Stimulated activated CD8-positive, alpha-beta memory T cell treated with anti-CD3 and anti-CD28 coated beads, Interleukin-12 subunit alpha, Interleukin-12 subunit beta, amount 100 ng/mL, for 4 hours (primary cell): ENCODE results near the gene MVD.
"Not testable (repeated sequence)": the region's sequence is repeated elsewhere in the genome, so short reads cannot be mapped to it uniquely, and the experiment has no call there.

Experiments used
- DNase-seq: peaks from one replicate; pipeline ENCODE4 v3.0.0-alpha.2; 2020; ENCODE audit warnings: low read depth

The MVD gene

DNA sequence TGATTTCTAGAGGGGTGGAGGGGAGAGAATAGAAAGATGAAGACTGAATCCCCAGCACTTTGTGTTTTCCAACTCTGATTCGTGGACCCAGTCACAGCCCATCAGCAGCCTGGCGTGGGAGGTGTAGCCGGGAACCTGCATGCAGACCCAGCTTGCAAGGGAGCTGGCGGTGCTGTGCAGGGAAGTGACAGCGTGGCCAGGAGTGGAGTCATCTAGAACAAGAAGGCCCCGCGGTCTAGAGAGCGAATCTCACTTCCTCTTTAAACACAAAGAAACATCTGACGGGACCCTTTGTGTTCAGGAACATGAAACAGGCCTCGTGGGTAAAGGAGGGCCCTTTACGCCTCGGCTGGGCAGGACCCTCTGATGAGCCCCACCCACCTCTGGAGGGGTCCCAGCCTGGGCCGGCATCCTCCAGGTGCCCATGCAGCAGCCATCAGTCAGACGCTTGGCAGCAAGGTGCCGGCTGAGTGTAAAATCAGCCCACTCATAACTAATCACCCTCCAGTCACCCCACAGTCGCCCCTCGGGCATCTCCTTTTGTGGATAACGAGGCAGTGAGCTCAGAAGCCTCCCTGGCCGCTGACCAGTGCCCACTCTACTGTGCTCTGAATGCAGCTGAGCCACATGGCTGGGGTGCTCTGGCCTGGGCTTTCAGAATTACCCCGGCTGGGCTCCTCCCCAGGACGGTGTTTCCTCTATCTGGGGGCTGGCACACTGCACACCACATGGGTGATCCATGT is 19.0 kb upstream of the MVD start:
- no peak for DNase-seq

DNA sequence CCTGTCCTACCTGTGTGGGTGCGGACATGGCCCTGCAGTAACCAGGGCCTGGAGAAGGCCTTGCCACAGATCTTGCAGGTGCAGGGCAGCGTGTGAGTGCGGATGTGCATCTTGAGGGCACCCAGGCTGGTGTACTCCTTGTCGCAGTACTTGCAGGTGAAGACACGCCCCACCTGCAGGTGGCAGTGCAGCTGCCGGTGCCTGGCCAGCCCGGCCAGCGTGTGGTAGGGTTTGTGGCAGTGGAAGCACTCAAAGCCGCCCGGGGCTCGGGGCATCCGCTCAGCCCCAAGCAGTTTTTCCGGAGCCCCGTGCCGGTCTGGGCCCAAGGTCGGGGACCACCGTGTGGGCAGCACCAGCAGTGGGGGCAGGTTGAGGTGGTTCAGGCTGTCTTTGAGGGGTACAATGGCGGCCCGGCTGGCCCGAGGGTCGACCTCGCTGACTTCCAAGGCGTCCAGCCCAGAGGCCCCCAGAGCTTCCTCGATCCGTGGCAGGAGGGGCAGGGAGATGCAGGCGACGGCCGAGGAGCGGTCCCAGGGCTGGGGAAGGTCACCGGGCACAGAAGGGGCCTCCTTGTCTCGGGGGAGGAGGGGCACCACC is 18.3 kb upstream of the MVD start:
- no peak for DNase-seq

DNA sequence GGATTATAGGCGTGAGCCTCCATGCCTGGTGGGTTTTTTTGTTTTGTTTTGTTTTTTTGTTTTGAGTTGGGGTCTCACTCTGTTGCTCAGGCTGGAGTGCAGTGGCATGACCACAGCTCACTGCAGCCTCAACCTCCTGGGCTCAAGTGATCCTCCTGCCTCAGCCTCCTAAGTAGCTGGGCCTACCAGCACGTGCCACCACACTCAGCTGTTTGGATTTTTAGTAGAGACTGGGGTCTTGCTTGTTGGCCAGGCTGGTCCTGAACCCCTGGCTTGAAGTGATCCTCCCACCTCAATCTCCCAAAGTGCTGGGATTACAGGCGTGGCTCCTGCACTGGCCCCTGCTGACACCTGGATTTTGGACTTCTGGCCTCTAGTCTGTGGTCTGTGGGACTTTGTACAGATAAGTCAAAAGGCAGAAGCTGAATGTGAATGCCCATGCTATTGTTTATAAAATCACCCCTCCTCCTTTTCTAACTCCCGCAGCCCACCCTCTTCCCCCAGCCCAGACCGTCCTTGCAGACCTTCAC is 17.7 kb upstream of the MVD start:
- no peak for DNase-seq

DNA sequence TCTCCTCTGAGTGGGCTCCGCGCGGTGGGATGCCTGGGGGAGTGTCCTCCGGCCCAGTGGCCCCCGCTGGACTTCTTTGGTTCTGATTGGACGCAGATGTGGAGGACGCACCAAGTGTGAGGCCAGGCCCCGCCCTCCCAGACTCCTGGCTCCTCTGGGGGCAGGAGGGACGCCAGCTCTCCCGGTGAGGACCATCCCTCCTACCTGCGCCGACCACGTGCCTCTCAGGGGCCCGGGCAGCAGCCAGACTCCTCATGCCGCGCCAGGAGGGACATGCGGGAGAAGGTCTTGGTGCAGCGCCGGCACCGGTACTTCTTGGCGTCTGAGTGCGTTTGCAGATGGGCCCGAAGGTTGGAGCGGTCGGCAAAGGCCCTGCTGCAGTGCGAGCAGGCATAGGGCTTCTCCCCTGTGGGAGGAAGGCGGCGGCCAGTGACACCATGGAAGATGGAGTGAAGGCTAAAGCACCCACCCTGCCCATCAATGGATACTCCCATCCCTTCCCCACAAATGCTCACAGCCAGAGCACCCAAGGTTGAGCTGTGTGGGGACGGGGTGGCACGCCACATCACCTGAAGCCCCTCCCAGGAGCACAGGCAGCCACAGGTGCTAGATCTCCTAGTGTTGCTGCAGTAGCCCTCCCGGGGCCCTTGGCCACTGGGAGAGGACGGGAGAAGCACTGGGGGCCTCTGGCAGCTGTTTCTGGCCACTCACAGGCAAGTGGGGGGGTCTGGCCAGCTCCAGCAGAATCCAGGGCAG is 15.5 kb upstream of the MVD start:
- no peak for DNase-seq

DNA sequence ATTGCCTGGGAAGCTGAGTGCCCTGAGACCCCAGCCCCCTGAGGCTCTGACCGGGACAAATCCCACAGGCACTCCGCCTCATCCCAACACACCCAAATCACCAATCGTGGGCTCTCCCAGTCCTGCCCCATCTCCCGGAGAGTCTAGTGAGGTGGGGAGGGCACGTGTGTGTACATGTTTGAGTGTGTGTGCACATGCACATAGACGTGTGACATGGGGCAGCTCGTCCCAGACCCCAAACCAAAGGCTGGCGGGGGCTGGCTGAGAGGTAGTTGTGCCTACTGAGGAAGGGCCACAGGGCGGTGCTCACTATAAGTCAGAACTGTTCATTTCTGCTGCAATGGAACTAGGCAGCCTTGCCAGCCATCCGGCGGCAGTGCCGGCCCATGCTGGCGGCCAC is 14.8 kb upstream of the MVD start:
- DNase-seq = no peak

DNA sequence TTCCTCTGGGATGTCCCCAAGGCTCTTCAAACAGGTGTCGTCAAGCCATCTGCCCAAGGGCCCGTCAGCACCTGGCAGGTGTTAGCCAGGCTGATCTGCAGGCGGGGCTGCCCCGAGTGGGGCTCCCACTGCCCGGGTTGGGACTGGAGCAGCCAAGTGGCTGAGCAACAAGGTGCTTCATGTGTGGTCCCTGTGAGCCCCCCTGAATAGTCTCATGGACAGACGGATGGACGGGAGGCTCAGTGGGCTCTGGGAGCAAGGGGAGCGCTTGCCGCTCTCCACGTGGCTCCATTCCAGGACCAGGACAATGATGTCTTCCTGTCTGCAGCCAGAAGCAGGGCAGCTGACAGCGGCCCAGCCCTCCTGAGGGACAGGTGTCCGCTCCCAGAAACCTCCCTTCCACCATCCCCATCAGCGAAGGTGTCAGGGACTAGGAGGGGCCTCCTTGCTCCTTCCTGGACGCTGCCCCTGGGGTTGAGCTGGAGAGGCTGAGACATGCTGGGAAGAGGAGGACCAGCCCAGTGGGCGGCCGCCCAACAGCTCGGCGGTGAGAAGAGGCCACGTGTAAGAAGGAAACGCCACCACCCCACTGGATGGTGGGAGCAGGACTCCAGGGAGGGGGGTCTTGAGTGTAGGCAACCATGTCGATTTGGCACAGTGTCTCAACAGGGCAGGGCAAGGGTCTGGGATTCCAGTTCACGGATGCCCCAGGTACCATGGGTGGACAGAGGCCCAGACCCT is 13.8 kb upstream of the MVD start:
- DNase-seq = no peak

DNA sequence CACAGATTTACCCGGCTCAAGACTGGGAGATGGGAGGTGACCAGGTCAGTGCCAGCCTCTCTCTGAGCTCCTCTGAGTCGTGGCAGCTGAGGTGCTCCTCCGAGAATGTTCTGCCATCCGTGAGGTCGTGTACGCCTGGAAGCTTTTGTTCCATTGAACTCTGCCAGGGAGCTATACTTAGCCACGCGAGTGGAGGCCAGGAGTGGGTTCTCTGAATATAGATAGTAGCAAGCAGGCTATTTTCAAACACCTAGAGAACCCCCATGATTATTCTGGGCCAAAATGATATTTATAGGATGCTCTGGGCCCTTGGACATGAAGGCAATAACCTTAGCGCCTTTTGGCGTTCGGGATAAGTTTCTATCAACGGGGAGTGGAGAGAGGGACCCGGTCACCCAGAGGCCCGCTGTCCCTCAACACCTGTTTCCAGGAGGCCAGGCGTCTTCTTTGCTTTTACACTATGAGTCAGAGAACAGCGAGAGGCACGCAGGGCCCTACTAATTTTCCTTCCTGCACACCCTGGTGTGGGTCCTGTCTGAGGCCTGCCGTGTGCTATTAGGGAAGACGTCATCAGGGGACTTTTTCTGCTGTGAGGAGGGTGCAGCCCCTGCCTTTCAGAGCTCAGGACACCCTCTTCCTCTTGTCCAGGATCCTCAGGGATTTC is 11.0 kb upstream of the MVD start:
- no peak for DNase-seq

DNA sequence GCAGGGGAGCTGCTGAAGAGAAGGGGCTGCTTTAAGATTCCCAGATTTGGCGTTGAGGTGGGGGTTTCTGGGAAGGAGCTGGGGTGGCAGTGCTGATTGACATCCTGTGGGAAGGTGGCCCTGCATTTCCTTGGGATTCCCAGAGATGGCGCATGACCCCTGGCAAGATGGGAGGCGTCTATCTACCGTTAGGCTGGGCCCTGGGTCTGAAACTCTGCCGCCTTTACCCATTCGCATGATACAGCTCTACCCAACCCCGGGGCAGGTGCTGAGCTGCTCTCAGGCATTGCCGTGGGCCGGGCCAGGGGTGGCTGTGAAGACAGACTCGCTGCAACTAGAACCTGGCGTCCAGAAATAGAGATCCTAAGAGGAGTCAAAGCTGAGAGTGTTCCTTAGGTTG is 9.9 kb upstream of the MVD start:
- no peak for DNase-seq

DNA sequence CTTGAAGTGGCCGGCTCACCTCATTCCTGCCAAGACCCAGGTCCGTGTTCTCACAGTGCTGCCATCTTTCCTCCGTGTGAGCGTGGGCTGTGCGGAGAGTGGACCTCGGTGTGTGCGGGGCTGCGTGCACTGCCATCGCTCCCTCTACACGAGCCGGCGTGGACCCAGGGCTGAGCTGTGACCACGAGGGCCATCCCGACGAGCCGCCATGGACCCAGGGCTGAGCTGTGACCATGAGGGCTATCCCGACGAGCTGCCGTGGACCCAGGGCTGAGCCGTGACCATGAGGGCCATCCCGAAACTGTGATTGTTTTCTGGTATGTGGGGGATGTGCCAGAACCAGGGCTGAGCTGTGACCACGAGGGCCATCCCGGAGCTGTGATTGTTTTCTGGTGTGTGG is 8.9 kb upstream of the MVD start:
- no peak for DNase-seq

DNA sequence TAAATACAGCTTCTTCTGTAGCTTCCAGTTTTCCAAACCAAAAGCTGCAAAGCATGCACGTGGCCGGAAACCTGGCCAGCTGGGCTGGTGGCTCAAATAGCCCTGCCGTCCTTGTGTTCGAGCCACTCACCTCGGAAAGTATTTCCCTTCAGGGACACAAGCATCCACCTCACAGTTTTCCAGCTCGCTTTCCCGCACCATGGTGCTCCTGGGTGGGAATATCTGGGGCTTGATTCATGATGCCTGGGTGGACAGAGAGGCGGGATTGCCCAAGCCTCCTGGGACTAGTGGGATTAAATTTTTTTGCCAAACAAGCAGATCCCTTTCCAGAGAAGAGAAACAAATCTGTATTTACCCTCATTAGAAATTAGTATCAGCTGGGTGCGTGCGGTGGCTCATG is 7.1 kb upstream of the MVD start:
- DNase-seq = no peak

DNA sequence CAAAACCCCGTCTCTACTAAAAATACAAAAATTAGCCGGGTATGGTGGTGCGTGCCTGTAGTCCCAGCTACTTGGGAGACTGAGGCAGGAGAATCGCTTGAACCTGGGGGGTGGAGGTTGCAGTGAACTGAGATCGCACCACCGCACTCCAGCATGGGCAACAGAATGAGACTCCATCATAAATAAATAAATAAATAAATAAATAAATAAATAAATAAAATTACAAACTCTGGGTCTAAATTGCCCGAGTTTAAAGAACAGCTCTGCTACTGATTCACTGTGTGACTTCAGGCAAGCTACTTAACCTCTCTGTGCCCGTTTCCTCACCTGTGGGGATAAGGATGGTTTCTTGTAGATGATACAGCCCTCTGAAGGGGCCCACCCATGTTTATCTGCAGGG is 6.6 kb upstream of the MVD start:
- not testable (repeated sequence) for DNase-seq

DNA sequence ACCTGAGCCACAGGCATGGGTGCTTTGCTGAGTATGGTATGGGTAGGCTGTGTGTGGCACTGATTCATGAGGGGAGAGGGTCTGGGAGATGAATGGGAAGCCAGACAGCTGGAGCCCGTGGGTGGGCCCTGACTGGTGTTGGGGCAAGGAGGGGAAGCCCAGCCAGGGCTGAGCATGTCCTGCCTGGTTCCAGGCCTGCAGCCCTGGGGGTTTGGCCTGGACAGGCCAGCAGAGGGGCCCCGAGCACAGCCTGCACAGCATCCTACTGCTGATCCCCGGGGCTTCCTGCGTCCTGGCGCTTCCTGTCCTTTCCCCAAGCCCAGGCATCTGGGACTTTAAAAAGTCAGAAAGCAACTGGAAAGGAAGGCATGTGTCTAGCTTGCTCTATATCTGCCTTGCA is 4.6 kb upstream of the MVD start:
- no peak for DNase-seq

DNA sequence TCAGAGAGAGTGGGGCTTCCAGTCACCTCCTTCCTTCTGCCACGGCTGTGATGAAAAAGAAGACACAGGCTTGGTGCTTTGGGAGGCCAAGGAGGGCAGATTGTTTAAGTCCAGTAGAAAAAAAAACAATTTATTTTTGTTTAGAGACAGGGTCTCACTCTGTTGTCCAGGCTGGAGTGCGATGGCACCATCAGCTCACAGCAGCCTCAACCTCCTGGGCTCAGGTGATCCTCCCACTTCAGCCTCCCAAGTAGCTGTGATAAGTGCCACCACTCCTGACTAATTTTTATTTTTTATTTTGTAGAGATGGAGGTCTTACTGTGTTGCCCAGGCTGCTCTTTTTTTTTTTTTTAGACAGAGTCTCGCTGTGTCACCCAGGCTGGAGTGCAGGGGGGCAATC is 2.7 kb upstream of the MVD start:
- no peak for DNase-seq

DNA sequence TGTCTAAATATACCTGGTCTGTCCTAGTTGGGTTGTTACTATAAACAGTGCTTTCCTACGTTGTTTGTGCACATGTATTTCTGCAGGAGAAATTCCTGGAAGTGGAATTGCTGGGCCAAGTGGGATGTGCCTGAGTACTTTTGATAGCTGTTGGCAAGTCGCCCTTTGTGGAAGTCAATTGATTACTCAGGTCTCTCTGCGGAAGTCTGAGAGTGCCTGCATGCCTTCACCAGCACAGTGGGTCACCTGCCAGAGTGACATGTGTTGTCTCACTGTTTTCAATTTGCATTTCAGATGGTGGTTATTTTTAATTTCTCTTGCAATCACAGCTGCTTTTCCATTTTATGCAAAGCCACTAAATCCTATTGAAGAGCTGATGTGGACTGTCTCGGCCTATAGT is 2.3 kb upstream of the MVD start:
- DNase-seq = no peak

DNA sequence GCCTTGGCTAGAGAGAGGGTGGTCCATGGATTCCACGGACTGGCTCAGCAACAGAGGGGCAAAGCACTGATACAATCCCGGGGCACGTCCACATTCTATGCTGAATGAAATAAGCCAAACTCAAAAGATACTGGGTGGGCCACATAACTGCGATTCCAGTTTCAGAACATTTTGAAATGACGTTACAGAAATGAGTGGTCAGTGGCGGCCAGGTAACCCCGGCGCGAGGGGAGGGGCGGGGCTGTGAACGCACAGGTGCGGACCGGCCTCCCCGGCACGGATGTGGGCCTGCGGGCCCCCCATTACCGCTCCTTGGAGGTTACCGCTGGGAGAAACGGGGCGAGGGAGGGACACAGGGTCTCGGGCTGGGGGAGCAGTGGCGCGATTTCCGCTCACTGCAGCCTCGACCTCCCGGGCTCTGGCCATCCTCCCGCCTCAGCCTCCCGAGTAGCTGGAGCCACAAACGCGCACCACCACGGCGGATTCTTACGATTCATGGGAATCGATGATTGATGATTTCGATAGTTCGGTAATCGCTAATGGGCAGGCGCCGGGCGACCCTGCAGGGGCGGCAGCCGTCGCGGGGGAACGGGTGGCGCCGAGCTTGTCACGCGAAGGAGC is 559 bp downstream of the MVD start:
- DNase-seq = no peak

DNA sequence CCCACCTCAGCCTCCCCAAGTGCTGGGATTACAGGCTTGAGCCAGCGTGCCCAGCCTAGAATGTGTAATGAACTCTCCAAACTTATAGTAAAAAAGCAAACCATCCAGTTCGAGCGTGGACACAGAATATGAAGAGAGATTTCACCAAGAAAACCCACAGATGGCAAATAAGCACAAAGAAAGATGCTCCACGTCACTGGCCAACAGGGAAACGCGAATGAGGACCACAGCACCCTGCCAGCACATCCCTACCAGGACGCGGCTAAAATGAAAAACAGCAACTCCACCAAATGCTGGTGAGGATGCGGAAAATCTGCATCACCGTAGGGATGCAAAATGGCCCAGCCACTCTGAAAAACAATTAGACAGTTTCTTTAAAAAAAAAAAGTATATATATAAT is 1.4 kb downstream of the MVD start:
- DNase-seq = no peak

DNA sequence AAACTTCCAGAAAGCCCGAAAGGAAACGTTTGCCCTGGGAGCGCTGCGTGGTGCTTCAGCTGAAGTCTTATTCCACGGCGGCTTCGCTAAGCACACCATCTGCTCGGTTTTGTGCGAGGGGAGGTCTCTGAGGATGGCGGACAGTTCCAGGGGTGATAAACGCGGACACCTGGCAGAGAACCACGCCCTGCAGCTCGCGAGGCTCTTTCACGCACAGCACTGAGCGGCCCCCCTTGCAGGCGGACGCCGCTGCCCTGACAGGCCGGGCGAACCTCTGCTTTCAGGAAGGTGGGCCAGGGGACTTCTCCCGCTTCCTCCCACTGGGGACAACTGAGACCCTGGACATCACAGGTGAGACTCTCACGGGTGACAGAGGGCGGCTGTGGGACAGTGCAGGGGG is 3.7 kb downstream of the MVD start:
- DNase-seq = no peak

DNA sequence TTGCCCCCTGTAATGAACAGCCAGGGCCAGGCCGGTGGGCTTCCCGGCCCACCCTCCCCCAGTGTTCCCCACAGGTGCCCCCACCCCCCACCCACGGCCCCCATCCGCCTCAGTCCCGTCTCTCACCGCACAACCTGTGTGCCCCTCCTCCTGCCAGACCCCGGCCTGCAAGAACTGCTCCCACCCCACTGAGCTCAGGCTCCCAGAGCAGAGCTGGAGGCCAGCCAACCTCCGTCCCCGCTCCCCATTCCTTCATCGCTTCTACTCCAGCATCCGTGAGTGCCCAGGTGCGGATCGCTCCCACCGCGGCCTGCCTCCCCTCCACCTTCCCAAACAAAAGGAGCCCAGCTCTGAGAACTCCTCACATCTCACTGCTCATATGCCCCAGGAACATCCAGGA is 4.2 kb downstream of the MVD start:
- DNase-seq = no peak

DNA sequence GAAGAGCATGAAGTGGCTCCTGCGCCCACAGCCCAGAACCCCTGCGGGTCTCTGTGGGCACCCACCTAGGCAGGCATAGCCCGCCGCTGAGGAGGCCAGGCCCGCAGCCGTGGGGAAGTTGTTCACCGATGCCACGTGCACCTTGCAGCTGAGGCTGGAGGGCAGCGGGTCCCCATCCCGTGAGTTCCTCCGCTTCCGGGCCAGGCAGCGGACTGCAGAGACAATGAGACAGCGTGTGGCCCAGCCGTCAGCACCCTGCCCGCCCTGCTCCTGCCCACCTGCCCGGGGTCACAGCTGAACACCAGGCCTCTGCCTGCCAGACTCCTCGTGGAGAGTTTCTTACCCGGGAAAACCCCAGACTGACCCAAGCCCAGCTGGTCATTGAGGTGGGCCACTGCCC is 5.5 kb downstream of the MVD start:
- DNase-seq = no peak

DNA sequence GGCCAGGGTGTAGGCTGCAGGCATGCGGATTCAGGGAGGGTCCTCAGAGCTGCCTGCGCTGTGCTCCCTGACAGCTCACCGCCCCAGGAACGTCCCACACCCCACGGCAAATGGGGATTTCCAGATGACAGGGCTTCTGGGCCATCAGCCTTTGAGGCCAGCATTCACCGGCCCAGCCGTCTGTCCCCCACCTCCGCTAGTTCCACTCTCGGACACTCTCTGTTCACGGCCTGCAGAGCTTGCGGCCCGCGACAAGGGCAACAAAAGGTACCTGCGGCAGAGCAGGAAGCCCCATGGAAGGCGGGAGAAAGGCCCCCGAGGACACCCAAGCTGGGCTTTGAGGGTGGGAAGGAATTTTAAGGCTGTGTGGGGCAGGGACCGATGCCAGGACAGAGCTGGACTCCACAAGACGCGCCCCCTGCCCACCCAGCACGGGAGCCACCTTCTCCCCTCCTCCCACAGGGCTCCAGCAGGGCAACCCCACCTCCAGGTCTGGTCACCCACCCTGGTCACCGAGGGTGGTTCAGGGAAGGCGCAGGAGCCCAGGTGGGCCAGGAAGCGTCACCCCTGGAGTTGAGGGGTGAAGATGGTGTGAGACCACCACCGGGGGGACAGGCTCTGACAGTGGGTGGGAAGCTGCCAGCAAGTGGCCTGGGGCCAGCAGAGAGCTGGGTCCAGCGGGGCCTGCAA is 6.5 kb downstream of the MVD start:
- DNase-seq = no peak

DNA sequence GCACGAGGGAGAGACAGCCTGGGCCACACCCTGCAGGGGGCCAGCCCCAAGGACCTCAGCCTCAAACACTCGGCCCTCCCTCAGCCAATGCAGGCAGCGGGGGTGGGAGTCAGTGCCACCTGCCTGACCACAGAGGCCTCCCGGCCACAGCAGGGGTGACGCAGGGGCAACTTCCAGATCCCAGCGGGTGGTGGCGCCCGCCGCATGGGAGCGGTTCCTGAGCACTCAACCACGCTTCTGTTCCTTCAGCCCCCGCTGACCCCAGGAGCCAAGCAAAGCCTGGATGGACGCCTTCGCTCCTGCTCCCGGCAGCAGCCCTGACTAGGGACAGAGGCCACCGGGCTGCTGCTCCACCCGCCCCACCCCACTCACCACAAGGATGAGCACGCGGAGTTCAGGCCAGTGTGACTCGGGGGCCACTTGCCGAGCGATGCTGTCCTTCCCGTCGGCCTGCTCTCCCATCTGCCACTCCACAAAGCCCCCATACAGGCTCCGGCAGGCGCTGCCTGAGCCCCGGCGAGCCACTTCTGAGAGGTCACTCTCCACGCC is 7.1 kb downstream of the MVD start:
- no peak for DNase-seq
